RWPE1 (cell line): ENCODE data around the gene CNPY3.
A peak's percentile ranks its signal among the peaks of the same experiment; 100 is the strongest.

ENCODE experiments used
- CTCF ChIA-PET: fragments of 350-600 bp; sonication (Branson Sonifier 250); formaldehyde crosslinking; extraction: SDS; loops from one replicate; lab custom pipeline; 2021; lab: Yijun Ruan, JAX
- POLR2A ChIA-PET: fragments of 400-600 bp; formaldehyde crosslinking; extraction: SDS; loops from one replicate; lab custom pipeline; 2020; ENCODE audit warnings: antibody characterized with exemption; ENCODE audit not compliant: low non-redundant PET; lab: Yijun Ruan, JAX
- DNase-seq: peaks from one replicate; pipeline ENCODE4 v3.0.0; 2012; ENCODE audit warnings: low spot score
- H3K27ac ChIP-seq: fragments of 450-650 bp; 2 replicates; pipeline ENCODE4 v1.5.1; 2017
- CTCF ChIP-seq: fragments of 450-650 bp; conservative IDR thresholded peaks from 2 replicates; pipeline ENCODE4 v1.5.1; 2017; ENCODE audit warnings: low read depth, mild to moderate bottlenecking

The CNPY3 gene

GRCh38 chr6:42933205-42933604 lies 3.9 kb downstream of the CNPY3 start:
- CTCF ChIA-PET: no interaction called here
- no peak for TF ChIP-seq CTCF
- H3K27ac ChIP-seq: no peak overlapping the region
- DNase-seq: no peak
- POLR2A ChIA-PET: no interaction called here

- no peak for DNase-seq
- TF ChIP-seq CTCF: no peak
- ChIA-PET POLR2A (no interaction called here), CTCF (no interaction called here)
- peak overlapping the region; percentile 11; the same call in 1 of the 2 replicates for H3K27ac ChIP-seq
Measured at GRCh38 chr6:42935322-42935721, 6.0 kb downstream of the CNPY3 start.

GRCh38 chr6:42936398-42936797 lies 7.1 kb downstream of the CNPY3 start:
- POLR2A ChIA-PET: no interaction called here
- no peak overlapping the region for H3K27ac ChIP-seq
- CTCF ChIA-PET: no interaction called here
- TF ChIP-seq CTCF: no peak
- no peak for DNase-seq

- CTCF ChIA-PET: no interaction called here
- POLR2A ChIA-PET: no interaction called here
- TF ChIP-seq CTCF: no peak
- peak overlapping the region; percentile 32 for H3K27ac ChIP-seq
- no peak for DNase-seq
Measured at GRCh38 chr6:42937548-42938427, 8.5 kb downstream of the CNPY3 start.

- CTCF ChIA-PET: no interaction called here
- POLR2A ChIA-PET: no interaction called here
- H3K27ac ChIP-seq: peak overlapping the region; percentile 32
- no peak for DNase-seq
- TF ChIP-seq CTCF: no peak
Measured at GRCh38 chr6:42938428-42938796, 9.1 kb downstream of the CNPY3 start.

- no peak for DNase-seq
- peak overlapping the region; percentile 32 for H3K27ac ChIP-seq
- POLR2A ChIA-PET: no interaction called here
- TF ChIP-seq CTCF: no peak
- CTCF ChIA-PET: no interaction called here
Measured at GRCh38 chr6:42938987-42939809, 9.9 kb downstream of the CNPY3 start.
